Effector CD8-positive, alpha-beta T cell (primary cell): Measurements from ENCODE around the gene KRTAP5-4.
A peak's percentile ranks its signal among the peaks of the same experiment; 100 is the strongest.
"Not testable (repeated sequence)": the region's sequence is repeated elsewhere in the genome, so short reads cannot be mapped to it uniquely, and the experiment has no call there.

Experiments used
- DNase-seq: peaks from one replicate; lab custom pipeline; 2025; lab: John Stamatoyannopoulos, UW

KRTAP5-4 gene

GRCh38 chr11:1652771-1653540 lies 31.0 kb upstream of the KRTAP5-4 start:
- DNase-seq = peak; percentile 74

- no peak for DNase-seq
Observed at GRCh38 chr11:1652442-1652770, 30.5 kb upstream of the KRTAP5-4 start.

GRCh38 chr11:1652026-1652425 lies 30.1 kb upstream of the KRTAP5-4 start:
- DNase-seq = no peak

- DNase-seq = no peak
Observed at GRCh38 chr11:1651411-1651980, 29.6 kb upstream of the KRTAP5-4 start.

- DNase-seq = no peak
Observed at GRCh38 chr11:1650918-1651262, 29.0 kb upstream of the KRTAP5-4 start.

- DNase-seq = no peak
Observed at GRCh38 chr11:1650034-1650917, 28.3 kb upstream of the KRTAP5-4 start.

GRCh38 chr11:1648653-1649420 lies 26.9 kb upstream of the KRTAP5-4 start:
- no peak for DNase-seq

- no peak for DNase-seq
Observed at GRCh38 chr11:1647901-1648652, 26.1 kb upstream of the KRTAP5-4 start.

- DNase-seq = not testable (repeated sequence)
Observed at GRCh38 chr11:1646540-1646939, 24.6 kb upstream of the KRTAP5-4 start.

GRCh38 chr11:1645357-1645821 lies 23.5 kb upstream of the KRTAP5-4 start:
- DNase-seq = no peak

GRCh38 chr11:1644601-1645356 lies 22.8 kb upstream of the KRTAP5-4 start:
- DNase-seq = no peak

GRCh38 chr11:1643146-1643690 lies 21.3 kb upstream of the KRTAP5-4 start:
- no peak for DNase-seq

- DNase-seq = no peak
Observed at GRCh38 chr11:1642288-1643145, 20.6 kb upstream of the KRTAP5-4 start.

- DNase-seq = no peak
Observed at GRCh38 chr11:1641096-1641495, 19.2 kb upstream of the KRTAP5-4 start.

GRCh38 chr11:1640076-1640946 lies 18.4 kb upstream of the KRTAP5-4 start:
- DNase-seq = no peak

- no peak for DNase-seq
Observed at GRCh38 chr11:1639666-1640065, 17.7 kb upstream of the KRTAP5-4 start.

- no peak for DNase-seq
Observed at GRCh38 chr11:1639102-1639620, 17.2 kb upstream of the KRTAP5-4 start.

- DNase-seq = no peak
Observed at GRCh38 chr11:1638344-1638743, 16.4 kb upstream of the KRTAP5-4 start.
